ENCODE data around the gene REXO5. TPM values are rescaled to one million over a fixed set of nuclear protein-coding genes. Genes with fewer than 3 reads are reported as not detected.

REXO5 gene
- total RNA-seq, 6 donors from 2014 or later, result 2.1 to 12.7 (median 3.0) TPM

DNA sequence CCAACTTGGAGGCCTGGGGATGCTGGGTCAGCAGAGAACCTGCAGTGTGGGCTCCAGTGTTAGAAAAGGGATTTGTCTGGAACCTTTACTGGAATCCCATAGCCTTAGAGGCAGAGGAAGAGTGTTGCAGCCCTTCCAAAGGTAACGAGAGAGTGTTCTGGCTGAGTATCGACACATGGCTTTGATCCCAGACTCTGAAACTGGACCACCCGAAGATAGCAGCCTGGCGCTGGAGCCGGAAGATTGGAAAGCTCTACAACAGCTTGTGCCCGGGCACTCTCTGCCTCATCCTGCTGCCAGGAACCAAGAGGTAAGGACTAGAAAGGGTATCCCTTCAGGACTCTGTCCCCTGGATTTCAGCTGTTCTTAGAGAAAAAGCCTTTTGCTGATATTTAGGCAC, 39.7 kb downstream of the REXO5 start:
- Histone ChIP-seq H3K27ac (no peak overlapping the region), H3K4me3 (no peak overlapping the region), H3K4me1 (peaks cover 11 to 22% (median 17%) of the 10 kb centered on the region in 4 donors), H3K36me3 (no peaks in the 10 kb centered on the region), H3K9me3 (no peaks in the 10 kb centered on the region), H3K27me3 (no peaks in the 10 kb centered on the region)
- no peak for DNase-seq
- no peak for TF ChIP-seq POLR2A (IDR thresholded peaks at IDR 0.05)
- TF ChIP-seq EP300 (IDR thresholded peaks at IDR 0.05), result no peak
- no peak for TF ChIP-seq POLR2AphosphoS5 (IDR thresholded peaks at IDR 0.05)
- no peak for TF ChIP-seq CTCF (IDR thresholded peaks at IDR 0.05)
- no peak for ATAC-seq (ENCODE audit: low FRiP score in 2 of 2)
- 77 to 94% methylated on average over 6 of the region's 6 CpGs for WGBS, 2 donors

GRCh38 chr16:20846551-20846950, 40.2 kb downstream of the REXO5 start:
- Histone ChIP-seq H3K4me3 (no peak overlapping the region), H3K27me3 (no peaks in the 10 kb centered on the region), H3K36me3 (no peaks in the 10 kb centered on the region), H3K4me1 (peaks cover 16 to 27% (median 22%) of the 10 kb centered on the region in 4 donors), H3K27ac (no peak overlapping the region), H3K9me3 (no peaks in the 10 kb centered on the region)
- TF ChIP-seq EP300 (IDR thresholded peaks at IDR 0.05) (no peak), CTCF (IDR thresholded peaks at IDR 0.05) (no peak), POLR2AphosphoS5 (IDR thresholded peaks at IDR 0.05) (no peak), POLR2A (IDR thresholded peaks at IDR 0.05) (no peak)
- ATAC-seq (ENCODE audit: low FRiP score in 2 of 2), result no peak
- DNase-seq, result no peak

DNA sequence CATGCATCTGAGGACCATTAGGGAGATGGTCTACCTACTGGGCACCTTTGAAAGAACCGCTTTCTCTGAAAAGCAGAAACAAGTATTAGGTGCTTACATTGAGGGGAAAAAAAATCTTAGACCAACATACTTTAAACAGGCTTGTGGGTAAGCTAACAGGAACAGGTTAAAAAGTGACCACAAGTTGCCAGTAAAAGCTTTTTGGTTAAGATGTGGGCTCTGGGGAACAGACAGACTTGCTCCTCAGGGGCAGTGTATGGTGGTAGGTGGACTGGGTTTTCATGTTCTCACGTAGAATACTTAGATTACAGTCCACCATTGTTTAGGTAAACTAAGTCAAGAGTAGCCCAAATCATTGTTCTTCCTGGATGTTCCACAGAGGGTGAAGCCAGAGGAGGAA, 41.2 kb downstream of the REXO5 start:
- TF ChIP-seq POLR2AphosphoS5 (IDR thresholded peaks at IDR 0.05) (no peak), EP300 (IDR thresholded peaks at IDR 0.05) (no peak), CTCF (IDR thresholded peaks at IDR 0.05) (no peak), POLR2A (IDR thresholded peaks at IDR 0.05) (no peak)
- Histone ChIP-seq H3K4me1 (peaks cover 24 to 37% (median 31%) of the 10 kb centered on the region in 4 donors), H3K27ac (no peak overlapping the region), H3K36me3 (no peaks in the 10 kb centered on the region), H3K9me3 (no peaks in the 10 kb centered on the region), H3K4me3 (no peak overlapping the region), H3K27me3 (no peaks in the 10 kb centered on the region)
- DNase-seq (no peak), ATAC-seq (ENCODE audit: low FRiP score in 2 of 2) (no peak)
- WGBS, 2 donors, result 78 to 89% methylated on average over 2 of the region's 2 CpGs

DNA sequence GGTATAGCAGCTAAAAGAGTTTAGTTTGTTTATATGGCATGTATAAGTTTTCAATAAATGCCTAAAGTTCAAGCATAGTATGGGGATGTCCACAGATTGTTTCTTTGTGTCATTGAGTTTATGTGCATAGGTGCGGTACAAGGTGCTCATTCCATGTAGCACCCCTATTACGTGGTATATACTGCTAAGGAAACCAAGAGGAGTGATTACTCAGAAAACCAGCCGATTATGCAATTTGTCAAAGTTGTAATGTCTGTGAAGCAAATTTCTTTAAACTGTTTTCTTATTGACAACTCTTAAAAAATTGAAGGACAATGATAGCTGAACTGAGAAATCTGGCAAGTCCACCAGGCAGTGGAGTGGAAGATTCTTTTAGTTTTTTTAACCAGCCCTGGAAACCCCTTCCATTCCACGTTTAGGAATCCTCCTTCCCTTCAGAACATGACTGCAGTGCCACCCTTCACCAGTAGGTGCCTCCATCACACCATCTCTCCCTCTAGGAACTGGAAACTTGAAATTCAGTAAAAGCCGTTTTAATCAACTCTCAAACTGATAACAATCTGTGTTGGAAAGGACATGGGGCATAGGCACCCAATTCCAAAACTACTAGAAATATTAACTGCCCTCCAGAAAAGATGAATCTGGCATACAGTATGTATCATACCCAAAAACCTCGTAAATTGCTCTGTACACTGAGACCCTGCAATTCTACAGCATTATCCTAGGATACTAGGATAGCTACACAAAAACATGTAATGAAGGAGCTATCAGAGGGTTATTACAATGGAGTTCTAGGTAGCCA, 43.5 kb downstream of the REXO5 start:
- Histone ChIP-seq H3K27me3 (no peaks in the 10 kb centered on the region), H3K4me1 (peaks cover 38 to 54% (median 48%) of the 10 kb centered on the region in 4 donors), H3K4me3 (no peak overlapping the region), H3K9me3 (no peaks in the 10 kb centered on the region), H3K36me3 (no peaks in the 10 kb centered on the region), H3K27ac (peak overlapping the region; percentile 58 to 88 (median 68))
- ATAC-seq (ENCODE audit: low FRiP score in 2 of 2) (peak; percentile 73 to 75), DNase-seq (peak in 1 of 2 donors; percentile 55)
- peak; percentile 85 to 99 (median 92) for TF ChIP-seq CTCF (IDR thresholded peaks at IDR 0.05)
- no peak for TF ChIP-seq EP300 (IDR thresholded peaks at IDR 0.05)
- TF ChIP-seq POLR2A (IDR thresholded peaks at IDR 0.05), result no peak
- 23 to 29% methylated on average over 6 of the region's 6 CpGs for WGBS, 2 donors

DNA sequence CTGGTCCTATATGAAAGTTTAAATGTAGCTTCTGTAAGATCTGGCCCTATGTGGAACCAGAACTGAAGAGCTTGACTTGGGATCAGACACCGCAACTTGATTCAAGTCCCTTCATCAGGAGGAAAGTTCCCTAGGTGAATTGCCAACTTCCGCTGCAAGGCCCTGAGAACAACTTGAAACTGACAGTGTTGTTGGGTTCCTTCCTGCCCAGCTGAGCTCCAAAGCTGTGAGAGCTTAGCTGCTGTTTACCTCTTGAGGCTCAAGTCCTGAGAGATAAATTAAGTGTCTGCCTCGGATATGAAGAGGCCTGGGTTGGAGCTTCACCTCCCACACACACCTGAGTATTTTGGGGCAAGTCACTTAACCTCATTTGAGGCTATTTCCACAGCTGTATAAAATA, 44.7 kb downstream of the REXO5 start:
- TF ChIP-seq EP300 (IDR thresholded peaks at IDR 0.05), result no peak
- TF ChIP-seq POLR2AphosphoS5 (IDR thresholded peaks at IDR 0.05), result peak in 1 of 2 donors; percentile 12
- Histone ChIP-seq H3K27me3 (no peaks in the 10 kb centered on the region), H3K4me3 (no peak overlapping the region), H3K36me3 (peaks cover 0 to 9% (median 3%) of the 10 kb centered on the region in 4 donors), H3K4me1 (peaks cover 38 to 54% (median 49%) of the 10 kb centered on the region in 4 donors), H3K27ac (peak overlapping the region; percentile 58 to 88 (median 68)), H3K9me3 (no peaks in the 10 kb centered on the region)
- WGBS, 2 donors, result 39 to 48% methylated on average over 3 of the region's 3 CpGs
- ATAC-seq (ENCODE audit: low FRiP score in 2 of 2), result peak; percentile 2 to 6
- peak in 1 of 2 donors; percentile 53 for DNase-seq

Data from upper lobe of left lung (tissue), 6 donors.